ENCODE measurements around the gene MAN1C1.
"Not testable (repeated sequence)": the region's sequence is repeated elsewhere in the genome, so short reads cannot be mapped to it uniquely, and the experiment has no call there.

Gene MAN1C1

GRCh38 chr1:25594971-25595370, 21.6 kb upstream of the MAN1C1 start:
- no peak for TF ChIP-seq CTCF (conservative IDR thresholded peaks at IDR 0.05; ENCODE audit: low read depth)
- POLR2A ChIA-PET (ENCODE audit: low non-redundant PET) = no interaction called here
- no peak overlapping the region for H3K27ac ChIP-seq
- DNase-seq (ENCODE audit: low spot score) = no peak
- CTCF ChIA-PET = interaction anchor here (0.7 kb wide), 1 partner anchor 309 kb away, joined by 3 read pairs; no protein-coding TSS in a partner anchor

DNA sequence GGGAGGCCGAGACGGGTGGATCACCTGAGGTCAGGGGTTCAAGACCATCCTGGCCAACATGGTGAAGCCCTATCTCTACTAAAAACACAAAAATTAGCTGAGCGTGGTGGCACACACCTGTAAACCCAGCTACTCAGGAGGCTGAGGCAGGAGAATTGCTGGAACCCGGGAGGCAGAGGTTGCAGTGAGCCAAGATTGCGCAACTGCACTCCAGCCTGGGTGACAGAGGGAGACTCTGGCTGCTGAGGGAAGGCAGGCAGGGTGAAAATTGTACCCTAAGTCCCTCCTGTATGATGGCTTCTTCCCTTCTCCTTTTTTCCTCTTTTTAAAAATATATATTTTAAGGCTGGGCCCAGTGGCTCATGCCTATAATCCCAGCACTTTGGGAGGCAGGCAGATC, 19.9 kb upstream of the MAN1C1 start:
- DNase-seq (ENCODE audit: low spot score); H3K27ac ChIP-seq; CTCF ChIA-PET; POLR2A ChIA-PET (ENCODE audit: low non-redundant PET): not testable (repeated sequence)

DNA sequence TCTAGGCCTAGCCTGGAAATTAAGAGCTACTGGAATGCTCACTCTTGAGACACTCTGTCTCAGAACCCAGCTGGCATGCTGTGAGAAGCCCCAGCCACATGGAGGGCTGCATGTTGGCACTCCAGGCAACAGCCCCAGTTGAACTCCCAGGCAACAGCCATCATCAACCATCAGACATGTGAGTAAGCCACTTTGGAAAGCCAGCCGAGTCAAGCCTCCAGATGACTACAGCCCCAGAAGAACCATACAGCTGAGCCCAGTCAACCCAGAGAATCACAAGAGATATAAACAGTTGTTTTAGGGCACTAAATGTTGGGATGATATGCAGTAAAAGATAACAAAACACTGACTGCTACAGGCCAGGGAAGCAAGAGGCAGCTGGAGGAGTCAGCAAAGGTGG, 17.7 kb upstream of the MAN1C1 start:
- no peak overlapping the region for H3K27ac ChIP-seq
- TF ChIP-seq CTCF (conservative IDR thresholded peaks at IDR 0.05; ENCODE audit: low read depth) = no peak
- DNase-seq (ENCODE audit: low spot score) = no peak
- ChIA-PET POLR2A (ENCODE audit: low non-redundant PET) (no interaction called here), CTCF (interaction anchor here (0.6 to 1.1 kb wide), 2 partner anchors 10 to 193 kb away, joined by 3 read pairs; no protein-coding TSS in a partner anchor)

- DNase-seq (ENCODE audit: low spot score) = no peak
- ChIA-PET CTCF (interaction anchor here (0.7 to 1.0 kb wide), 2 partner anchors 16 to 19 kb away, joined by 3 to 4 read pairs; no protein-coding TSS in a partner anchor), POLR2A (ENCODE audit: low non-redundant PET) (no interaction called here)
- no peak for TF ChIP-seq CTCF (conservative IDR thresholded peaks at IDR 0.05; ENCODE audit: low read depth)
- H3K27ac ChIP-seq = no peak overlapping the region
These were observed 16.5 kb upstream of the MAN1C1 start for GRCh38 chr1:25599969-25600610.

- DNase-seq (ENCODE audit: low spot score); POLR2A ChIA-PET (ENCODE audit: low non-redundant PET): not testable (repeated sequence)
- CTCF ChIA-PET = interaction anchor here (0.6 to 1.0 kb wide), 2 partner anchors 18 to 203 kb away, joined by 3 to 4 read pairs; no protein-coding TSS in a partner anchor
These were observed 15.5 kb upstream of the MAN1C1 start for GRCh38 chr1:25600971-25601699.

DNA sequence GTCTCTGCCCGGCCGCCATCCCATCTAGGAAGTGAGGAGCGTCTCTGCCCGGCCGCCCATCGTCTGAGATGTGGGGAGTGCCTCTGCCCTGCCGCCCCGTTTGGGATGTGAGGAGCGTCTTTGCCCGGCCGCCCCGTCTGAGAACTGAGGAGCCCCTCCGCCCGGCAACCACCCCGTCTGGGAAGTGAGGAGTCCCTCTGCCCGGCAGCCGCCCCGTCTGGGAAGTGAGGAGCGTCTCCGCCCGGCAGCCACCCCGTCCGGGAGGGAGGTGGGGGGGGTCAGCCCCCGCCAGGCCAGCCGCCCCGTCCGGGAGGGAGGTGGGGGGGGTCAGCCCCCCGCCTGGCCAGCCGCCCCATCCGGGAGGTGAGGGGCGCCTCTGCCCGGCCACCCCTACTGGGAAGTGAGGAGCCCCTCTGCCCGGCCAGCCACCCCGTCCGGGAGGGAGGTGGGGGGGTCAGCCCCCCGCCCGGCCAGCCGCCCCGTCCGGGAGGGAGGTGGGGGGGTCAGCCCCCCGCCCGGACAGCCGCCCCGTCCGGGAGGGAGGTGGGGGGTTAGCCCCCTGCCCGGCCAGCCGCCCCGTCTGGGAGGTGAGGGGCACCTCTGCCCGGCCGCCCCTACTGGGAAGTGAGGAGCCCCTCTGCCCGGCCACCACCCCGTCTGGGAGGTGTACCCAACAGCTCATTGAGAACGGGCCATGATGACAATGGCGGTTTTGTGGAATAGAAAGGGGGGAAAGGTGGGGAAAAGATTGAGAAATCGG, 12.6 kb upstream of the MAN1C1 start:
- CTCF ChIA-PET; POLR2A ChIA-PET (ENCODE audit: low non-redundant PET); DNase-seq (ENCODE audit: low spot score); H3K27ac ChIP-seq: not testable (repeated sequence)

More at GRCh38 chr1:25600971-25601699, 15.5 kb upstream of the MAN1C1 start:
- not testable (repeated sequence) for H3K27ac ChIP-seq

DNA sequence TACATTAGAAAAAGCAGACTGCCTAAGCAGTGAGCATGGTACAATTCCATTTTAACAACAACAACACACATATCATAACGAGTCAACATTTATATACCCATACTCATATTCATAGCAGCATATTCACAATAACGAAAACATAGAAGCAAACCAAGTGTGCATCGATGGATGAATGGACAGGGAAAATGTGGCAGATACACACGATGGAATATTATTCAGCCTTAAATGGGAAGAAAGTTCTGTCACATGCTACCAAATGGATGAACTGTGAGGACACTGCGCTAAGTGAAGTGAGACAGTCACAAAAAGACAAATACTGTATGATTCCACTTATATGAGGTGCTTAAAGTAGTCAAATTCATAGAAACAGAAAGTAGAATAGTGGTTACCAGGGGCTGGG, 9.5 kb upstream of the MAN1C1 start:
- ChIA-PET POLR2A (ENCODE audit: low non-redundant PET) (no interaction called here), CTCF (no interaction called here)
- no peak for DNase-seq (ENCODE audit: low spot score)
- no peak overlapping the region for H3K27ac ChIP-seq
- no peak for TF ChIP-seq CTCF (conservative IDR thresholded peaks at IDR 0.05; ENCODE audit: low read depth)

Data from RWPE1 (cell line).